Measurements from ENCODE around the gene HPS3.
"Not testable (repeated sequence)": the region's sequence is repeated elsewhere in the genome, so short reads cannot be mapped to it uniquely, and the experiment has no call there.

Gene HPS3

GRCh38 chr3:149196805-149197592, 67.6 kb downstream of the HPS3 start:
- not testable (repeated sequence) for DNase-seq

DNA sequence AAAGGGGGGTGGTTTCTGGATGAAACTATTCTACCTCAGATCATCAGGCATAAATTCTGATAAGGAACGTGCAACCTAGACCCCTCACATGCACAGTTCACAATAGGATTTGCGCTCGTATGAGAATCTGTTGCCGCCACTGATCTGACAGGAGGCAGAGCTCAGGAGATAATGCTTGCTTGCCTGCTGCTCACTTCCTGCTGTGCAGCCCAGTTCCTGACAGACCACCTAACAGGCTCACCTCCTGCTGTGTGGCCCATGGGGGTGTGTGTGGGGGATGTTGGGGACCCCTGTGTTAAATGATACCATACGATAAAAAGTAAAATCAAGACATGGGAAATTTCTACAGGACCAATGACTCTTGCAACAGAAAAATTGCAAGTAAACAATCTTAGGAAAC, 68.2 kb downstream of the HPS3 start:
- DNase-seq, result no peak

DNA sequence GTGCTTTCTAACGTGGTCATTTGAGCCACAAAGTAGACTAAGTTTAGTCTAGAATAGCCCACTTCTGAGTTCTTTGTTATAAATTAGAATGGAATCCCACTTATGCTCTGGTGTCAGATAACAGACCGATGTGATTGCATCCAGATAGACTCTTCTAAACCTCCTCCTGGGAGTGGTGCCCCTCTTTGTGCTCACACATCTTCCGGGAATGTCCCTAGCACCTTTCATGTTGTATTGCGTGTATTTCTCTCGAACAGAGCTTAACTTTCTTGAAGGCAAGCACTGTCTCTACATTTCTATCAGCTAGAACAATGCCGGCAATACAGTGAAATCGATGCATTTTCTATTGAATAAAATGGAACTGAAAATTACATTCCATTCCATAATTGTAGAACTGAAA, 69.2 kb downstream of the HPS3 start:
- DNase-seq, result no peak

- no peak for DNase-seq
Measured at GRCh38 chr3:149199474-149199873, 70.0 kb downstream of the HPS3 start.

DNA sequence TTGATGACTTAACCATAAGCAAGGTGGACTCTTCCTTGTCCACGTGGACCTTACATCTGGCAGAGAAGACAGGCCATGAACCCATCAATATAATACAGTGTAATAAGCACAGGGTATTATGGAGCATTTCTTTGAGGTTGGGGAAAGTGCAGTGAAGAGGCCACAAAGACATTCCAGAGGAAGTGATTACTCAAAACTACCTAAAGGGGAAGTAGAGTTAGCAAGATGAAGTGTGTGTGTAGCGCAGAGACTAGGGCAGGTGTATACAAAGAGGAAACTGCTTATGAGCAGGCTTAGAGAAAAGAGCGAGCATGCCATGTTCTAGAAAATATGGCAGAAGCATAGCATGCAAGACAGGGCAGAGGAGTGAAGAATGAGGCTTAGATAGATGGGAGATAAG, 74.3 kb downstream of the HPS3 start:
- no peak for DNase-seq

DNA sequence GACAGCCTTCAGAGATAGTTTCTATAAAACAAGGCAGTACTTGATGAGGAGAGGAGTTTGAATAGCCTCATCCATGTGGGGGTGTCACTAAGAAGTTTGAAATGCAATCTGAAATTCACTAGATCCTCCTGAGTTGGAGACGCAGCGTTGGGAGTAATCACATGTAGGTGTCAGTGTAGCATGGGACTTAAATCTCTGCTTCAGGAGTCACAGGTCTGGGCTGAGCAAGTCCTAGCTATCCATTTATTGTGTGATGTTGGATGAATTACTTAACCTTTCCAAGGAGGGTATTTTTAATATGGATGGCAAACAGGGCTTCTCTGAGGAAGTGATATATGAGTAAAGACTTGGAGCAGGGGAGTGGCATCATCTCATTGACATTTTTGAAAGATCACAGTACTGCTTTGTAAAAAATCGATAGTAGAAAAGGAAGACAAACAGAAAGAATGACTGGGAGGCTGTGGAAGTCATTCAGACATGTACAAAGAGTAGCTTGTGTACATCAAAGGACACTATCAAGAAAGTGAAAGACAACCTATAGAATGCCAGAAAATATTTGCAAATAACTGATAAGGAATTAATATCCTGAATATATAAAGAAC, 75.1 kb downstream of the HPS3 start:
- no peak for DNase-seq

DNA sequence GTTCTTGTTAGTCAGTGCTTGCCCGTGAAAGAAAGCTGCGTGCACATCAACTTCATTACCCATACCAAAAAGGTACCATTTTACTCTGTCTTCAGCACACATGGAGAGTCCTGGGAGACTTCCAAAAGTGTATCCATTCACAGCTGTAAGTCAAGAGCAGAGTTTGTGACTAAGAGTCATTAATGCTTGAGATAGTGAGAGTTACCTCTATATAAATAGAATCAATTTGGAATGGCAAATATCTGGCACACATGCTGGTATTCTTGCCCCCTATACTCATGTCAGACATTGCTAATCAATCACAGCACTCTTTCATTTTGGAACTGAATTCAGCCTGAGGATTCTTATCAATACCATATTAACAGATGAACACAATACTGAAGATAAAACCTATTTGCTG, 78.0 kb downstream of the HPS3 start:
- DNase-seq, result no peak

DNA sequence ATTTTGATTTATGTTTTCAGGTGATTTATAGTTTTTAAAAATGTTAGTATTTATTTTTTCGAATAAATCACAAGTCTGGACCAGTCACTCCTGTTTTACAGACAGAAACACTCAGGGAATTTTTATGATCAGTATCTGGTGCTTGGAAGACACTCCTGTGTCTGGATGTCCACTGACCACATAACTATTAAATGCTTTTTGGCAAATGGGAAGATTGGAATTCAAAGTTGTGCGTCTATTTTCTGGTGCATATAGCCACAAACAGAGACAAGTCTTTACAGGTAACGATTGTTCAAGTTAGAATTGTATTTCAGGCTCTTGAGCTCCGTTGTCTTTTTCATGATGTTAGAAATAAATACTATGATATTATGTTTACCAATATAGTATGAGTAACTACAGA, 80.0 kb downstream of the HPS3 start:
- no peak for DNase-seq

DNA sequence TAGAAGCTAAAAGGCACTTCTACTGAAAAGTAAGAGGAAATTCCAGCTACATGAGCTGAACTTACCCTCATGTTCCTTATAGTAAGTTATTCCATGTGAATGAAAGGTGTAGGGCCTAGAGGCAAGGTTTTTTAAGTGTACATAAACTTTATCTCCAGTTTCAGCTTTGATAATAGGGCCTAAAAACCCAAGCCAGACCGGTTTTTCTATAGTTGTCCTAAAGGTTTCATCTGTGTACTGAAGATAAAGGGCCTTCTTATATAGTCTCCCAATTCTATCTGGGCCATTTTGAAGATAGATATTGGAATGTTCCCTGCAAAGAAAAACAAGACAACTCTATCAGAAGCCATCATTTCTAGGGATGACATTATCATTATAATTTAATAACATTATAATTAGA, 82.9 kb downstream of the HPS3 start:
- DNase-seq, result no peak

DNA sequence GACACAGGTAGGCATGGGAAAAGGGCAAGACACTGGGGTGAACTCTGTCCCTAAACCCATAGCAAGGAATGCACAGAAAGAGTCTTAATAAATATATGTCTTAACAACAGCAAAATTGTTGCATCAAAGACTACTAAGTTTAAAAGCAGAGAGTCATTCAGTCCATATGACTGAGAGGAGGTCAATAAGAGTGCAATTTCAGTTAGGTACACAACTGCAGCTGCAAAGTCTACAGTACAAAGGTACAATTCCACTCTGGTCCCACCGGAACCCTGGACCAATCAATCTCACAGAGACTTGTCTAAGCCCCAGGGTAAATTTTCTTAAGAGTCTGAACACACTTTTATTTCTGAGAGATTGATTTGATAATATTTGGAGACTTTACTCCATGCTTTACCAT, 85.3 kb downstream of the HPS3 start:
- DNase-seq, result no peak

GRCh38 chr3:149215515-149215914, 86.1 kb downstream of the HPS3 start:
- DNase-seq, result no peak

DNA sequence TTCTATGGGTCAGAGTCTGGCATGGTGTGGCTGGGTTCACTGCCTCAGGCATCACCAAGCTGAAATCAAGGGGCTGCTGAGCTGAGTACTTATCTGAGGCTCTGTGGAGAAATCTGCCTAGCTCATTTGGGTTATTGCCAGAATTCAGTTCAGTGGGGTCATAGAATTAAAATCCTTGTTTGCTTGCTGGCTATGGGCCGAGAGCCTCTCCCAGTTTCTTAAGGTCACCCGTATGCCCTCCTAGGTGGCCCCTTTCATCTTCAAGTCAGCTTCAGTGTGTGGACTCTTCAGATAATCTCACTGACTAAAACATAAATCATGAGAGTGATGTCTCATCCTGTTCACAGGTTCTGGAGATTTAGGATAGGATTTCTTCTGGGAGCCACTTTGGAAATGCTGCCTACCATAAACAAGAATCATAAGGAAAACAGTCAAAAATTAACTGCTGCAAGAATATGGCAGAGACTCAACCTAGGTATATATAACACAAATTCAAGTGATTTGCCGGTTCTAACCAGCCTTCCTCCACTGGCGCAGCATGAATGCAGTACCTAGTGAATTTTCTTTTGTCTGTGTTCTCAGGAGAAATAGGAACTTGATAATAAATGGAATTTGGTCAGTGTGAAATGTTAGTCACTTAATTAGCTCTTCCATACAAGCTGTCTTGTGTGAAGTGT, 86.9 kb downstream of the HPS3 start:
- DNase-seq, result no peak

DNA sequence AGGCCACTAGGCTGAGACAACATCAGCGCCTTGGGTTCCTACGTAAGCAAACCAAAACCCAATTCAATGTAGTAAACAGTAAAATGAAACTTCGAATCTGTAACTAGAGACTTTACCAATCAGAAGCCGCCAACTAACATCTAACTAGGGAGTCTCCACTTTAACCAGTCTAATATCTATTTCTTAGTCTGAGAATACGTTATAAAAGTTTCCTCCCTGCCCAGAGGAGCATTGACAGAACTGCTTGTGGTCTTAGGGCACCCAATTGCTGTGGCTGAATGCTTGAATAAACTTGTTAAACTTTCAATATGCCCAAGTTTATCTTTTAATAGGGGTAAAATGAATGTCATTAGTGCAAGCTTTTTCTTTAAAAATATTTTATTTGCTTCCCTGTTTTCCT, 87.9 kb downstream of the HPS3 start:
- DNase-seq, result no peak

- DNase-seq, result not testable (repeated sequence)
Measured at GRCh38 chr3:149219380-149220121, 90.1 kb downstream of the HPS3 start.

DNA sequence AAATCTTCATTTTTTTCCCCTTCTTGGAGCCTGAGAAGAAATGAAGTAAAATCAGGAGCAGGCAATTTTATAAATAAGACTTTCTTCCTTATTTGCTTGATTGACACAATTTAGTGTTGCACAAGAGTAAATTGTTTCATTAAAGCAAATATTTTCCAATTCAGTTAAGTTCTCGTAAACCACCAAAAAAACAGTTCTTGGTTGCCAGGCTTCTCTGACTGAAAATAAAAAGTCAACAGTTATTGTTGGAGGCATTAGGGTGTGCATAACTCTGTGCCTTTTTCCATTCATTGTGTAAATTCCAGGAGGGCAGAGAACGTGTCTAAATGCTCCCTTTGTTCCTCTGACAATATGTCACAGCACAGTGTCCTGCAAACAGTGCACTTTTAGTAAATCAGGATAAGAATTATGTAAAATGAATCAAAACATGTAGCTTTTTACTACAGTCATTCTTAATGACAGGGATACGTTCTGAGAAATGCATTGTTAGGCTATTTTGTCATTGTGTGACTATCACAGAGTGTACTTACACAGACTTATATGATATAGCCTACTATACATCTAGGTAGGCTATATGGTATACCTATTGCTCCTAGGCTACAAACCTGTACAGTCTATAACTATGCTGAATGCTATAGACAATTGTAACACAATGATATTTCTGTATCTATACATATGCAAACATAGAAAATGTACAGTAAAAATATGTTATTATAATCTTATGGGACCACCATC, 92.5 kb downstream of the HPS3 start, which contains the start of gene CP:
TSS of gene CP (minus strand) at position 47 of the 735 bp plus-strand sequence. CDS start at position 10, 37 bp downstream.
- no peak for DNase-seq

All from stimulated activated CD4-positive, alpha-beta T cell treated with anti-CD3 and anti-CD28 coated beads, Interleukin-4, amount 100 ng/mL, for 4 hours (primary cell).